GM18868 (cell line): ENCODE results near the gene ZNF558.
A peak's percentile ranks its signal among the peaks of the same experiment; 100 is the strongest.

ENCODE experiments used
- ATAC-seq: cut with Tn5 transposase; IDR thresholded peaks from one replicate; pipeline ENCODE4 v1.9.1; 2021; ENCODE audit warnings: mild to moderate bottlenecking, moderate library complexity; ENCODE audit not compliant: unreplicated experiment

The ZNF558 gene

DNA sequence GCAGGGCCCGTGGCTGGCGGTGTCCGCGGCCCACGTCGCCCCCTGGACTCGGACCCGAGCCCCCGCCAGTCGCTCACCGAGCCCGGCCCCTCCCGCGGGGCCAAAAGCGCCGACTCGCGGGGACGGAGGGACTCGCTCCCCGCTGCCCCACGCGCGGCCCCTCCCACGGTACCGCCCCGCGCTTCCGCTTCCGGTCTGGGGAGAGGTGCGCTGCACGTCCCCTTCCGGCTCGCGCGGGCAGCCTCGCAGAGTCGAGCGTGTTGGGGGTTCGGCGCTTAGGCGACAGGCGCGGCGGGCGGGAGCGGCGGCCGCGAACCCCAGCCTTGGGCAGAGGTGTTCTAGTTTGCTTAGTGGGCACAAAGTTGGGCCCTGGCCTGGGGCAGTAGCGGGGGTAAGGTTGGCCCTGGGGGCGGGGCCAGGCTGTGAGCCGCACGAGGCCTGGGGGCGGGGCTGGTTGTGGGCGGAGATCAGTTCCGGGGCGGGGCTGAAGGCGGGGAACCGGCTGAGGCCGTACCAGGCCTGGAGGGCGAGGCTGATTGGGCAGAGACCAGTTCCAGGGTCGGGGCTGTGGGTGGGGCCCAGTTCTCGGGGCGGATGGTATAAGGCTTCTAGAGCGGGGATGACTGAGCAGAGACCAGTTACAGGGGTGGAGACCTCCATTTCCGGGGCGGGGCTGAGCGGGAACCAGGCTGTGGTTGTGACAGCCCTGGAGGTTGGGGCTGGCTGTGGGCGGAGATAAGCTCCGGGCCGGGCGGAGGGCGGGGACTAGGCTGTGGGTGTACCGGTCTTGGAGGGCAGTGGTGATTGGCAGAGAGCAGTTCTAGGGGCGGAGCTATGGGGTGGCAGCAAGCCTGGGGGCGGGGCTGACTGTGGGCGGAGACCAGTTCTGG is at the start of gene ZNF558, which contains the start of gene MBD3L1:
TSS of gene ZNF558 (minus strand) at position 173 of the 890 bp plus-strand sequence. CDS start 9,645 bp downstream, outside the sequence.
TSS of gene MBD3L1 (plus strand) at position 246 of the 890 bp plus-strand sequence. CDS start 10,302 bp downstream, outside the sequence.
- peak; percentile 85 for ATAC-seq

DNA sequence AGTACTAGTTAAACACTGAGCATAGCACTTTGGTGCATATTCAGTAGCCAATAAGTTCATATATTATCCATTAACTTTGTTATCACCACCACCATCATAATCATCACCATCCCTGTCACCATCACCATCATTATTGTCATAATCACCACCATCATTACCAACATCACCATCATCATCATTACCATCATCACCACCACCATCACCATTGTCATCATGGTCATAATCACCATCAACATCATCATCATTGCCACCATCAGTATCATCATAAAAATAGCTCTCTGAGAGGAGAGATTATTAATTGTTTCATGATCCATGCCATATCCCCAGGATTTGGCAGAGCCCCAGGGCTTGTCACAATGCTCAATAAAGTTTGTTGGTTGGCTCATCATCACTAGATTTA is 49.4 kb upstream of the ZNF558 start:
- no peak for ATAC-seq

DNA sequence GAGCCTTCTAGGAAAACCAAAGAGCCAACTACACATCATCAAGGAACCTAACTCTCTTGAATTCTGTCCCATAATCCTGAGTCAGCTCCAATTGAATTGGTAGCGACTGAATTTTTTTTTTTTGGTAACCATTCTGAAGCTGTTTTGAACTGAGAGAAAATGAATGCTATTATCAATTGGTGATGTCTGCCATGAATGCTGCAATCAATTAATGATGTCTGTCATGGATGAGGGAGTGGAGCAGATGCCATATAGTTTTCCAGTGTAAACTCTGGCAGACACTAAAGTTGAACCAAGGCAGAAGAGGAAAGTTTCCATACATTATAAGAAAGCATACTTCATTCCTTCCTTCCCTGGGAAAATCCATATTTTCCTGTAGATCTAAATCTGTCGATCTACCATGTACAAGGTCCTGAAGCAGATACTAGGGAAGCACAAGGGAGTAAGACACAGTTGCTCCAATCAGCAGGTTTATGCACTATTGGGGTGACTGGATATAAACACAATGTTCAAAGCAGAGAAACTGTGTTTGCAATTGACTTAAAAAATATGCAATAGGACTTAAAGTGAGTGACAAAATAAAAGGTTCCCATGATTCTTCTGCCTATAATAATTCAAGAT is 48.9 kb upstream of the ZNF558 start:
- ATAC-seq, result no peak

DNA sequence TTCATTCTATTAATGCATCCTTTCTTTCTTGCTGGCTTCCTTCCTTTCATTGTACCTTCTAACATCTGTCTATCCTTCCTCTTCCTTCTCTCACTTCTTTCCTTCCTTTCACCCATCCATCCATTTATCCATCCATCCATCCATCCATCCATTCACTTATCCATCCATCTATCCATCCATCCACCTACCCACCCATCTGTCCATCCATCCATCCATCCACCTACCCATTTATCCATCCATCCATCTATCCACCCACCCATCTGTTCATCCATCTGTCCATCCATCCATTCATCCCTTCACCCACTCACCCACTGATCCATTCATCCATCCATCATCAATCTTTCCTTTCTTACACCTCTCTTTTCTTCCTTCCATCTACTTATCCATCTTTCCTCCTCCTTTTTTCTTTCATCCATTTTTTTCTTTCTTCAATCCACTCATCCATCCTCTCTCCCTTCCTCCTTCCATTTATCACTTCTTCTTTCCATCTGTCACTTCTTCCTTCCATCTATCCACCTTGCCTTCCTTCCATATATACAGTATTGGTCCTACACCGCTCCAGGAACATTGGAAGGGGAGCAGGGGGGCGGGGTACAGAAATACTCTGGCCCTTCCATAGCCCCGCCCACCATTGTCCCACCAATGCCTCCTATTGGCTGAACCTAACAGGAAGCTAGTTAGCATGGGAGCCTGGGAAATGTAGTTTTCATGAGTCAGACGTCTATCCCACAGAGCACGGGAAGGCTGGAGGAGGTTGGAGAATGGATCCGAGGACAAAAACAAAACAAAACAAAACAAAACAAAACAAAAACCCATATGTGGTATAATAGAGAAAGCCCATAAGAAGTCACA is 46.0 kb upstream of the ZNF558 start:
- no peak for ATAC-seq

DNA sequence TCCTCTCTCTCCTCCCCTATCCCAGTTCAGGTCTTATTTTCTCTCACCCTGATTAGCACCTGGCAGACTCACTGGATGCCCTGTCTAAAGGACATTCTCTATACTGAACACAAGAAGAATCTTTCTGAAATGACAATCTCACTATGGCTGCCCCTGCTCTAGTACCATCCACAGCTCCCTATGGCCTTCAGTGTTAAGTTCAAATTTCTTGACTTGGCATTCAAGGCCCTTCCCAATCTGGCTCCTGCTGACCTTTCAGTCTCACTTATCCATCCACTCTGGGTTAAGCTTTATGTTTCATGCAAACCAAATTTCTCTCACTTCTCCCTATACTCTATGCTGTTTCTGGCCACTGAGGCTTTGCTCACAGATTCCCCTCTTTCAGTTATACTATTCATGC is 34.2 kb upstream of the ZNF558 start:
- ATAC-seq, result no peak

DNA sequence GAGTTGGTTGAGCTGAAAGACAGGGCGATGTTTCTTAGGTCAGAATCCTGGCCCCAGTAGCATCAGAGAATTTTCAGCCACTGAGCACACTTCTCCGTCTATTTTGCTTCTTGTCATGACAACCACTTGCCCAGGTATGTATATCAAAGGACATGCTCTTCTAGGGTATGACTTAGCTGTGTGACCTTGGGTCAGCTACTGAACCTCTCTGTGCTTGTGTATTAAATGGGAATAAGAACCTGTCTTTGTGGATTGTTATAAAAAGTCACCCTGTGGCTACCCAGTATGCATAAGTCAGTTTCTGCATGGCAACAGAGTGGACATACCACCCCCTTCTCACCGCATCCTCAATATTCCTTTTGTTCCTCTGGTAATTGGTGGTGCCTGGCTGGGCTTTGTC is 26.2 kb upstream of the ZNF558 start:
- no peak for ATAC-seq

DNA sequence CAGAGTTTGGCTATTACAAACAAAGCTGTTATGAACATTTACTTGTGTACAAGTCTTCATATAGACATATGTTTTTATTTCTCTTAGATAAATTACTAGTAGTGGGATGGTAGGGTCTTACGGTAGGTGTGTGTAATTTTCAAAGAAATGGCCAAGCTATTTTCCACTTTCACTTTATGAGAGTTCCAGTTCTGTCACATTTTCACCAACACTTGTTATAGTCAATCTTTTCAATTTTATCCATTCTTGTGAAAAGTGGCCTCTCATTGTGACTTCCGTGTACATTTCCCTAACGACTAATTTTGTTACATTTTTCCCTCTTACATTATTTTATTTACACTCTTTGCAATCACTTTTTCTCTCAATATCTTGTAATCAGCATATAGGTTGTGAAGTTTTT is 18.4 kb upstream of the ZNF558 start:
- no peak for ATAC-seq

DNA sequence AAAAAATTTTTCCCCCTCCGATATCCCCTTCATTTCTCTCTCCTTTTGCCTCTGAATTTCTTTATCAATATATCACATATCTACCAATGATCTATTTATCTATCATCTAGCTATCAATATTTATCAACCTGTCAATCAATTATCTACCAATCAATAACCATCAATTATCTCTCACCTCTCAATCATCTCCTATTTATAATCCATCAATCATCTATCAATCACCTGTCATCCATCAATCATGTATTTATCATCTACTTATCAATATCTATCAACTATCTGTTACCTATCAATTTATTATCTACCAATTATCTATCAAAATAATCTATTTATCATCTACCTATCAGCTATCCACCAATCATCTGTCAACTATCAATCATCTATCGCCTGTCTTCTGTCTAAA is 17.1 kb upstream of the ZNF558 start:
- ATAC-seq, result no peak

DNA sequence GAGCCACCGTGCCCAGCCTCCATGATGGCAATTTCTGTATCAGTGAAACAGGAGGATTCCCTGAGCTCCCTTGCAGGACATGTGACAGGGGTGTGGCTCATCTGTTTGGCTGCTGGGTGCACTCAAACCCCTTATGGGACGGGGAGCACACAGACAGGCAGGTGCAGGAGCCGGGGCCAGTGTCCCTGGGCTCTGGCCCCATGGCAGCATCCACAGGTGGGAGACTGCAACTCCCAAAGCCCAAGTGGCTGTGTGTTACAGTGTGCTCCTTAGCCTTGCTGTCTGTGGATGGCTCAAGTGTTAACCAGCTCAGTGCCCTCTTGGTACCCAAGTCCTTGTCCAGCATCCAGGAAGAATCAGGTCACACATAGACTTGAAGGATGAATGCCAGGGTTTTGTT is 14.7 kb upstream of the ZNF558 start:
- no peak for ATAC-seq

DNA sequence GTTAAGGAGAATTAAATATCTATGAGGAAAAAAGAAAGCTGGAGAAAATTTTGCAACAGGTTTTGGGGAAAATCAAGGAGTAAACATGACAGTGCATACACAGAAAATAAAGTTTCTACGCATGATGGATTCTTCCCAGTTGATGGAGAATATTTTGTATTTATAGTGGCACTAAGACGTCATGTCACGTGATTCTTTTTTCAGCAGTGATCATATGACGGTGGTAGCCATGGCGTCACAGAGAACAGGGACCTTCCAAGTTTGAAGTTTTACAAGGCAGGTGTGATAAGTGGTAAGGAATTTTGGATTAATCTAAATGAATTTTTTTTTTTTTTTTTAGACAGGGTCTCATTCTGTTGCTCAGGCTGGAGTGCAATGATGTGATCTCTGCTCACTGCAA is 8.6 kb upstream of the ZNF558 start:
- ATAC-seq, result no peak

DNA sequence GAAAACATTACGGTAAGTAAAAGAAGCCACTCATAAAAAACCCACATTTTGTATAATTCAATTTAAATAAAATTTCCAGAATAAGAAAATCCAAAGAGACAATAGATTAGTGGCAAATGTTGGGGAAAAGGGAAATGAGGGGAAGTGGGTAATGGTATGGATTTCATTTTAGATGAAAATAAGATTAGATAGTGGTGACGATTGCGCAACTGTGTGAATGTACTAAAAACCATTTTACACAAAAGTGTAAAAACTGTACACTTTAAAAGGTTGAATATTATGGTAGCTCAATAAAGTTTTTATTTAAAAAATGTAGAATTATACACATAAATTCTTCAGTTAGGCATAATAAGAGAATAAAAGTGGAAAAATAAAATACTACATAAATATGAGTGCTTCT is 3.8 kb upstream of the ZNF558 start:
- ATAC-seq, result no peak

DNA sequence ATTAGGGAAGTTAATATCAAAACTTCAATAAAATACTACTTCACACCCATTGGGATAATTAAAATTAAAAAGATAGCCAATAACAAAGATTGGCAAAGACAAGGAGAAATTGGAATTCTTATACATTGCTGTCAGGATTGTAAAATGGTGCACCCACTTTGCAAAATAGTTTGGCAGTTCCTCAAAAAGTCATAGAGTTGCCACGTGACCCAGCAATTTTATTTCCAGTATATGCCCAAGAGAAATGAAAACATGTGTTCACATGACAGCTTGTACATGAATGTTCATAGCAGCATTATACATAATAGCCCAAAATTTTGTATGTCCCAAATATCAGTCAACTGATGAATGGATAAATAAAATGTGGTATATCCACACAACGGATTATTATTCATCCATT is 3.3 kb upstream of the ZNF558 start:
- no peak for ATAC-seq

DNA sequence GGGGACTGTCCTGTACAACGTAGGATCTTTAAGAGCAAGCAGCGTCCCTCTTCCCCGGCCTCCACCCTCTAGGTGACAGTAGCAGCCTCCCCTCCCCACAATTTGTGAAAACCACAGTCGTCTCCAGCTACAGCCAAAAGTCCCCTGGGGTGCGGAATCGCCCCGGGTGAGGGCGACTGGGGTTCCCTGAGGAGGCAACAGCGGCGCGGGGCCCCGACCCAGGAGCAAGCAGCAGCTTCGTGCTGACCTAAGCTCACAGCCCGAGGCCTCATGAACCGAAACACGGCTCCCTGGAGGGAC is 322 bp downstream of the ZNF558 start:
- peak; percentile 17 for ATAC-seq

DNA sequence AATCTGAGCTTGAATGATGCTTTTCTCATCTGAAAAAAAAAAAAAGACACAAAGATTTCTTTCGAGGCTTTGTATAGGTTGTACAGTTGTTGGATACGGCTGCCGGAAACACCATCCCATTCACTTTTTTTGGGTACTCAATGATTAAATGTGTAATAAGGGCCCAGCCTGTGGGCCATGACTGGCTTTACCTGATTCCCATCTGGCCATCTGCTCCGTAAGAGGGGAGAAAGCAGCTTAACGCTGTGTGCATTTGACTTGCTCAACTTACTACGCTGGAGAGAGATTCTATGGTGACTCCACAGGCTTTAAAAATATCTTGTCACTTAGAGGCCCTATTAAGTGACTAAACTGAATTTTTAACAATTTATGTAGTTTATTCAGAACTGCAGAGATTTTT is 731 bp downstream of the ZNF558 start:
- no peak for ATAC-seq

DNA sequence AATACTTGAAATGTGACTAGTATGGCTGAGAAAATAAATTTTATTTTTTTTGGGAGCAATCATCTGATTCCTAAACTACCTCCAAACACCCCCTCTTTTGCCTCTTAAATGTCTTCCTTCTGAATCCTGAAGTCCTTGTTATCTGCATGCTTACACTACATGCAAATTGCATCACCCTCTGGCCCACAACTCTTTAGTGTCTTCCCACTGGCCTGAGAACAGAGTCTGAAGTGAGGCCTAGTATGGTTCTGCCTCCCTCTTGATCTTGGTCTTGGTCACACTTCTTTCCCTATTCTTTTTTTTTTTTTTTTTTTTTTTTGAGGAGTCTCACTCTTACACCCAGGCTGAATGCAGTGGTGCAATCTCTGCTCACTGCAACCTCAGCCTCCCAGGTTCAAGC is 4.8 kb downstream of the ZNF558 start:
- no peak for ATAC-seq

DNA sequence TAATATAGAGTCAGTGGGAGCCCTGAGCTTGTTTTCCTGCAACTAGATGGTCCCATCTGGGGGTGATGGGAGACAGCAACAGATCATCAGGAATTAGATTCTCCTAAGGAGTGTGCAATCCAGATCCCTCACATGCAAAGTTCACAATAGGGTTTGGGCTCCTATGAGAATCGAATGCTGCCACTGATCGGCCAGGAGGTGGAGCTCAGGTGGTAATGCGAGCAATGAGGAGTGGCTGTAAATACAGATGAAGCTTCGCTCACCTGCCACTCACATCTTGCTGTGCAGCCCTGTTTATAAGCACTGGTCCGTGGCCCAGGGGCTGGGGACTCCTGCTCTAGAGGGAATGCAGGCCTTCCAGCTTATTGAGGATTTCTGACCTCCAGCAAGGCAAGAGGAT is 5.7 kb downstream of the ZNF558 start:
- ATAC-seq, result no peak

DNA sequence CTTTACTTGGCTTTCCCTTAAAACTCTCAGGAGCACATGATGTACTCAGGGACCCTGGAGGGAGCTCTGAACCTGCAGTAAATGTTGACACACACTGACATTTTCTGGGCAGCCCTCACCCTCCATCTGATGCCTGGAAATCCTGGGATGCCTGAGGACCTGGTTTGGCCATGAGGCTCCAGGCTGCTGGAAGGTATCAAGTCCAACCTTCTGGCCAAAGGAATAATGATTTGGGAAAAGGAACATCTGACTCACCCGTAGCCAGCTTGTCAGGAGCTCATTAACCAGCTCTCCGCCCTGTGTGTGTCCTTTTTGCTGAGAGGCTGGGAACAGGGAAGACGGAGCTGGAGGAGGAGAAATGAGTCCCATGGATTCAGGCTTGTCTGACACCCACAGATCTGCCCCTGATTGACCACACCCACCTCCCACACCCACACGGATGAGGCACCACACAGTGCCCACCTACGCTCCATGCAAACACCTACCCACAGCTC is 10.3 kb downstream of the ZNF558 start:
- no peak for ATAC-seq

DNA sequence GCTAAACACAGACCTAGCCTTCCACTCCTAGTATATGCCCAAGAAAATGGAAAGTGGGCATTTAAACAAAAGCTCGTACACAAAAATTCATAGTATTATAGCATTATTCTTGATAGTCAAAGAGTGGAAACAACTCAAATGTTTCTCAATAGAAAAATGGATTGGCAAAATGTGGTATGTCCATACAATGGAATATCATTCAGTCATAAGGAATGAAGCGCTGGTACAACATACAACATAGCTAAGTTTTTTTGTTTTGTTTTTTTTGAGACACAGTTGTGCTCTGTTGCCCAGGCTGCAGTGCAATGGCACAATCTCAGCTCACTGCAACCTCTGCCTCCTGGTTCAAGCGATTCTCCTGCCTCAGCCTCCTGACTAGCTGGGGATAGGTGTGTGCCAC is 11.9 kb downstream of the ZNF558 start:
- ATAC-seq, result no peak

DNA sequence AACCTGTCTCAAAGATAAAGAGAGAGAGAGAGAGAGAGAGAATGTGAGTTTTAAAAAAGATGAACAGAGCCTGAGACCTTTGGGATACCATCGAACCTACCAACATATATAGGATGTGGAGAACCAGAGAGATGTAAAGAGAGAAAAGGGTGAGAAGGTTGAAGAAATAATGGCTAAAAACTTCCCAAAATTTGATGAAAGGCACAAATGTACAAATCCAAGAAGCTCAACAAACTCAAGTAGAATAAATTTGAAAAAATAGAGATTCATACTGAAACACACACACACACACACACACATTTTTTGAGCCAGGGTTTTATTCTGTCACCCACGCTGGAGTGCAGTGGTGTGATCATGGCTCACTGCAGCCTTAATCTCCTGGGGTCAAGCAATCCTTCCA is 16.3 kb downstream of the ZNF558 start:
- no peak for ATAC-seq

DNA sequence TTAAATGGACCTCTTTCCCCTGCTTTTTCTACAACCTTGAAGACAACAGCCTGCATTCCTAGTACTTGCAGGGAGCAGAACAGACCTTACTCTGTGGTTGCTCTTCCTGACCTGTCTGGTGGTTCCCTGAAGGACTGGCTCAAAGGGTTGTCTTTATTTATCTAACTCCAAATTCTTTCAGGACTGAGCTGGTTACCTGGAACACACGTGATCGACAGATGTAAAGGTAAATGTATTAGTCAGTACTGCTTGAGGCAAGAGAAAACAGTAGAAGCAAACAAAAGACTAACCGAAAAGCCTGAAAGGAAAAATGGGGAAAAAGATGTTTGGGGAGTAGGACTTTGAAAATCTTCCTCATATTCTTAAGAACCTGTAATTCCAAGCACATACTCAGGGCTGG is 17.9 kb downstream of the ZNF558 start:
- no peak for ATAC-seq
